Gastrocnemius medialis (tissue), 4 donors: Measurements from ENCODE around the gene VAMP5. TPM values are rescaled to one million over a fixed set of nuclear protein-coding genes. Genes with fewer than 3 reads are reported as not detected.
A peak's percentile ranks its signal among the peaks of the same experiment; 100 is the strongest.
"Not testable (repeated sequence)": the region's sequence is repeated elsewhere in the genome, so short reads cannot be mapped to it uniquely, and the experiment has no call there.

Source experiments
- ATAC-seq, 2 donors: fragments of 150-250 bp; one replicate each; pipeline ENCODE4 v1.9.1; 2016
- DNase-seq, 2 donors: peaks; one replicate each; pipeline ENCODE4 v3.0.0-alpha.2; 2019
- H3K27ac ChIP-seq, 4 donors: fragments of 200-600 bp; sonication (generic); 1 replicate in 1 of 4; 2 replicates in 3 of 4; pipeline ENCODE4 v1.5.1; 2016 to 2018; ENCODE audit warnings: mild to moderate bottlenecking in 2 of 4, moderate library complexity in 1 of 4
- H3K27me3 ChIP-seq, 3 donors: fragments of 200-600 bp; sonication (generic) in 2 of 3; 1 replicate in 1 of 3; 2 replicates in 2 of 3; pipeline versions ENCODE4 v1.5.1 to v1.6.0; 2016 to 2019; ENCODE audit warnings: mild to moderate bottlenecking in 1 of 3, moderate library complexity in 1 of 3
- H3K36me3 ChIP-seq, 2 donors: fragments of 200-600 bp; sonication (generic) in 1 of 2; one replicate each; pipeline ENCODE4 v1.5.1; 2017 to 2018
- H3K4me1 ChIP-seq, 2 donors: fragments of 200-600 bp; sonication (generic) in 1 of 2; one replicate each; pipeline ENCODE4 v1.5.1; 2016 to 2017; ENCODE audit warnings: mild to moderate bottlenecking in 2 of 2
- H3K4me3 ChIP-seq, 4 donors: fragments of 200-600 bp; sonication (generic) in 3 of 4; 1 replicate in 1 of 4; 2 replicates in 3 of 4; pipeline ENCODE4 v1.5.1; 2016 to 2019; ENCODE audit warnings: mild to moderate bottlenecking in 2 of 4
- H3K9me3 ChIP-seq, 3 donors: fragments of 200-600 bp; sonication (generic) in 2 of 3; 1 replicate in 1 of 3; 2 replicates in 2 of 3; pipeline ENCODE4 v1.5.1; 2016 to 2019
- CTCF ChIP-seq, 5 experiments: fragments of 450-650 bp in 3 of 5; fragments of 200-600 bp in 2 of 5; sonication (generic) in 2 of 5; IDR thresholded peaks in 4 of 5; conservative IDR thresholded peaks in 1 of 5; 1 replicate in 4 of 5; 2 replicates in 1 of 5; pipeline ENCODE4 v1.5.1; 2016 to 2019; ENCODE audit warnings: antibody characterized with exemption in 5 of 5, mild to moderate bottlenecking in 3 of 5, moderate library complexity in 3 of 5
- POLR2A ChIP-seq, 2 donors: fragments of 450-650 bp; IDR thresholded peaks; one replicate each; pipeline ENCODE4 v1.6.1; 2017; ENCODE audit warnings: antibody characterized with exemption in 2 of 2, mild to moderate bottlenecking in 2 of 2, moderate library complexity in 2 of 2
- in situ Hi-C, 4 donors: fragments of 200-750 bp; cut with MboI; loops; one replicate each; pipeline versions ENCODE4 v1.15.0 to v1.8.0; 2017; ENCODE audit warnings: low sequenced_read_pairs in 4 of 4
- intact Hi-C: fragments of 100-400 bp; cut with DNase I; formaldehyde crosslinking; loops from one replicate; pipeline ENCODE4 v1.15.1; 2023; ENCODE audit warnings: low total_unique reads
- total RNA-seq, 4 donors: library from RNA; depleted of rRNA; stranded (reverse); fragments of >200 nt; gene quantifications; one replicate each; pipeline versions ENCODE4 v1.1.0 to v1.2.3, GENCODE V29; 2016

Gene VAMP5
- total RNA-seq, 4 donors from 2014 or later: 19.9 to 47.0 (median 36.9) TPM

- Histone ChIP-seq H3K4me3 (no peak overlapping the region), H3K27me3 (no peaks in the 10 kb centered on the region), H3K27ac (peak overlapping the region; percentile 88 to 98 (median 90)), H3K36me3 (peaks cover 0 to 7% of the 10 kb centered on the region in 2 donors), H3K4me1 (peaks cover 76% of the 10 kb centered on the region in 2 donors), H3K9me3 (no peaks in the 10 kb centered on the region)
- TF ChIP-seq POLR2A (IDR thresholded peaks at IDR 0.05) (no peak), CTCF (IDR thresholded peaks at IDR 0.05 in 4 of 5, conservative IDR thresholded peaks at IDR 0.05 in 1 of 5) (no peak)
- intact Hi-C loops: no loop called here
- no peak for DNase-seq
- ATAC-seq: no peak
- in situ Hi-C loops: no loop called here
These were observed 6.7 kb downstream of the VAMP5 start for GRCh38 chr2:85590950-85591349.

GRCh38 chr2:85591563-85591962 lies 7.3 kb downstream of the VAMP5 start:
- no peak for DNase-seq
- peaks cover 75 to 76% of the 10 kb centered on the region in 2 donors for H3K4me1 ChIP-seq

GRCh38 chr2:85592299-85592698 lies 8.1 kb downstream of the VAMP5 start:
- H3K4me1 ChIP-seq: peaks cover 74 to 76% of the 10 kb centered on the region in 2 donors
- in situ Hi-C loops, H3K27me3 ChIP-seq, ATAC-seq, intact Hi-C loops, H3K4me3 ChIP-seq, H3K9me3 ChIP-seq, DNase-seq: not testable (repeated sequence)
- H3K27ac ChIP-seq: peak overlapping the region; percentile 88 to 98 (median 90)
- H3K36me3 ChIP-seq: peaks cover 0 to 11% of the 10 kb centered on the region in 2 donors

More at GRCh38 chr2:85591563-85591962, 7.3 kb downstream of the VAMP5 start:
- peak overlapping the region; percentile 88 to 98 (median 90) for H3K27ac ChIP-seq
- ATAC-seq: no peak
- no peaks in the 10 kb centered on the region for H3K27me3 ChIP-seq
- H3K9me3 ChIP-seq: no peaks in the 10 kb centered on the region
- peaks cover 0 to 7% of the 10 kb centered on the region in 2 donors for H3K36me3 ChIP-seq
- in situ Hi-C loops (no loop called here), intact Hi-C loops (no loop called here)
- H3K4me3 ChIP-seq: no peak overlapping the region
- no peak for TF ChIP-seq CTCF (IDR thresholded peaks at IDR 0.05 in 4 of 5, conservative IDR thresholded peaks at IDR 0.05 in 1 of 5)
- TF ChIP-seq POLR2A (IDR thresholded peaks at IDR 0.05): no peak

GRCh38 chr2:85593023-85593422 lies 8.8 kb downstream of the VAMP5 start:
- Histone ChIP-seq H3K36me3 (peaks cover 0 to 18% of the 10 kb centered on the region in 2 donors), H3K9me3 (no peaks in the 10 kb centered on the region), H3K4me3 (no peak overlapping the region), H3K27ac (peak overlapping the region in 3 of 4 donors; percentile 13 to 99 (median 19)), H3K27me3 (no peaks in the 10 kb centered on the region), H3K4me1 (peaks cover 67 to 73% of the 10 kb centered on the region in 2 donors)
- ATAC-seq (no peak), DNase-seq (no peak)
- intact Hi-C loops (no loop called here), in situ Hi-C loops (no loop called here)
- no peak for TF ChIP-seq CTCF (IDR thresholded peaks at IDR 0.05 in 4 of 5, conservative IDR thresholded peaks at IDR 0.05 in 1 of 5)
- TF ChIP-seq POLR2A (IDR thresholded peaks at IDR 0.05): no peak

GRCh38 chr2:85594715-85595300 lies 10.6 kb downstream of the VAMP5 start:
- TF ChIP-seq CTCF (IDR thresholded peaks at IDR 0.05 in 4 of 5, conservative IDR thresholded peaks at IDR 0.05 in 1 of 5) (no peak), POLR2A (IDR thresholded peaks at IDR 0.05) (no peak)
- Histone ChIP-seq H3K9me3 (no peaks in the 10 kb centered on the region), H3K27ac (peak overlapping the region; percentile 87 to 99 (median 94)), H3K27me3 (no peaks in the 10 kb centered on the region), H3K4me3 (peak overlapping the region; percentile 55 to 98 (median 78)), H3K4me1 (peaks cover 53 to 58% of the 10 kb centered on the region in 2 donors), H3K36me3 (peaks cover 0 to 35% of the 10 kb centered on the region in 2 donors)
- ATAC-seq: peak; percentile 2 to 5
- DNase-seq: no peak
- in situ Hi-C loops: no loop called here
- intact Hi-C loops: no loop called here
